T-helper 1 cell treated with Interleukin-12 subunit alpha and Interleukin-12 subunit beta and Interleukin-4 antibody, amounts not matched to agents 30 ng/mL and 1 ng/mL, for 36 hours (primary cell): ENCODE results near the gene BTN2A1. TPM values are rescaled to one million over a fixed set of nuclear protein-coding genes. Genes with fewer than 3 reads are reported as not detected.
"Not testable (repeated sequence)": the region's sequence is repeated elsewhere in the genome, so short reads cannot be mapped to it uniquely, and the experiment has no call there.

ENCODE experiments used
- intact Hi-C: fragments of 100-400 bp; cut with micrococcal nuclease; formaldehyde crosslinking; loops from one replicate; pipeline ENCODE4 v1.15.1; 2024
- total RNA-seq: library from RNA; stranded (reverse); gene quantifications from 2 replicates; pipeline ENCODE4 v1.2.3, GENCODE V29; 2022

BTN2A1 gene
- 32.7 and 33.8 TPM in 2 replicates for total RNA-seq

DNA sequence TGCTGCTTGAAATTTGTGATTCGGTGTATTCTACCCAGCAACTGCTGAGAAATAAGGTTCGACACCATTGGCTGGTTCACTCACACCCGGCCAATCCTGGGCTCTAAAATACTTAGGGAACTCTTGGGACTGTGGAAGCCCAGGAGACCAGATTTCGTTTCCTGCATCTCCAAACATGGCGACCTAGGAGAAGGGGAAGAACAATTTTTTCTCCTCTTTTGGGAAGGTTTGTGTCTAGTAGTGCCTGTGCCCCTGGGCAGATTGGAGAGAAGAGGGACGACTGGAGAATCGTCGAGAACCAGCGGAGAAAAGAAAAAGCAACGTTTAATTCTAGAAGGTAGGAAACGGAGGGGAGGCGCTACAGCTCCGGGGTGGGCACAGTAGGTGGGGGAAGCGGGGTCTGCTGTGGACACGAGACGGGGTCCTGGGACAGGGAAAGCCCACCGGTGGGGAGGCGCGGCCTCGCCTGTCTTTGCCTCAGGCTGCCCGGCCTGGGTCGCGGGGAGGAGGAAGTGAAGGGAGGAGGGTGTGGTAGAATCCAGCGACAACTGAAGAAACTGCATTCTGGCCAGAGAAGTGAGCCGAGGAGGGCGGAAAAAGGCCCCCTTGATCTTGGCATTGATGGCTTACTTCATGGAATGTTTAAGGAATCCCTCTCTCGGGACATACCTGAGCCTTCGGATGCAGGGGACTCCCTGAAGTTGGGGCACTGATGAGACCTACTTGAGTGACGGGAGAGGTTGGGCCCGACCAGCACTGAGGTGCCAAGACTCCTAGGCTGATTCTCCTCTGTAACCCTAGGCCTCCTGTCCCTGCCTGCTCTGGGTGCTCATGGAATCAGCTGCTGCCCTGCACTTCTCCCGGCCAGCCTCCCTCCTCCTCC is at the start of gene BTN2A1:
Gene BTN2A1 (plus strand): TSS at position 150 of the 883 bp plus-strand sequence. CDS start 682 bp downstream, at position 832.
- intact Hi-C loops: loop anchor here (1.0 to 5.0 kb wide), 12 partner anchors 15 to 138 kb away; partner anchors contain the start of genes ABT1, BTN2A2, BTN3A1 and BTN3A2

- intact Hi-C loops: no loop called here
These were observed 48.7 kb upstream of the BTN2A1 start for GRCh38 chr6:26408828-26409730.

- intact Hi-C loops: no loop called here
These were observed 46.0 kb upstream of the BTN2A1 start for GRCh38 chr6:26411751-26412150.

DNA sequence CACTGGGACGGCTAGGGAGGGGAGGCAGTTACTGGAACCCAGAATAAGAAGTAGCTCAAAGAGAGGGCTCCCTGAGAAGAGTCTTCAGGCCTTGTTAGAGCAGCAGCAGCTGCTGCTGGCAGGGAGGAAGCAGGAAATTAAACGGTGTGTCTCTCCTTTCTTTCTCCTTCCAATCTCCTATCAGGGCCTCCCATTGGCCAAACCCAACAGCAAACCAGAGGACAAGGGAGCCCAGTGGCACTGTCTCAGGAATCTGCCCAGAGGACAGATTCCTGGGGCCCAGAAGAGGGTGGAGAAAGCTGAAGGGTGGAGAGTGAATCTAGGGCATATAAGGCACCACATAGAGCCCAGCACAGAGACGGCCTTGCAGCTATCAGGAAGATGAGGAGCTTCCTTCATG is 45.5 kb upstream of the BTN2A1 start:
- intact Hi-C loops: no loop called here

DNA sequence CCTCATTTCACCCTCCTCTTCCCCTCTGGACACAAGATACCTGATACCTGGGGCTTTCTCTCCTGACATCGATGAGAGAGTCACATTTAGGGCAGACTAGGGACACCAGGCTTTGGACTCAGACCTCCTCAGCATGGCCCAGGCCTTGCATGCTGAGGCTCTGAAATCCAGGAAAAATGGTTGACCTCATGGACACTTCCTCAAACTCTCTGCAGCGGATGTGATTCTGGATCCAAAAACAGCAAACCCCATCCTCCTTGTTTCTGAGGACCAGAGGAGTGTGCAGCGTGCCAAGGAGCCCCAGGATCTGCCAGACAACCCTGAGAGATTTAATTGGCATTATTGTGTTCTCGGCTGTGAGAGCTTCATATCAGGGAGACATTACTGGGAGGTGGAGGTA is 44.8 kb upstream of the BTN2A1 start:
- intact Hi-C loops: no loop called here

GRCh38 chr6:26414281-26414680 is 43.5 kb upstream of the BTN2A1 start:
- intact Hi-C loops: no loop called here

- intact Hi-C loops: no loop called here
These were observed 42.6 kb upstream of the BTN2A1 start for GRCh38 chr6:26415036-26415614.

DNA sequence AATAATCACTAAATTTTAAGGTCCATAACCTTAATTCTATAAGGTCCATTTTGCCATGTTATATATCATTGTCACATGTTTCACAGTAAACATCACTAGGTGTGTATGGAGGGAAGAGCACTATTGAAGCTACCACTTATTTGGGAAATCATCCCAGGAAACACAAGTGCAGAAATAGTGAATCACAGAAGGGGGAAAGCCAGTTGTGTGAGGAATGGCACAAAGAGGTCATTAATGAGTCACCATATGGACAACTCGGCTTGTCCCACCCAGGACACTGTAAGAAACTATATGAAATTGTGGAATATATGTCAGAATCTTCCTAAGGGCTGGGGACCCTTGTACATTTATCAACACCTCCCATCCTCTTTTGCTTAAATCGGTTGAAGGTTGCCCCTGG is 42.0 kb upstream of the BTN2A1 start:
- intact Hi-C loops: no loop called here

- intact Hi-C loops: no loop called here
These were observed 41.5 kb upstream of the BTN2A1 start for GRCh38 chr6:26416288-26416687.

DNA sequence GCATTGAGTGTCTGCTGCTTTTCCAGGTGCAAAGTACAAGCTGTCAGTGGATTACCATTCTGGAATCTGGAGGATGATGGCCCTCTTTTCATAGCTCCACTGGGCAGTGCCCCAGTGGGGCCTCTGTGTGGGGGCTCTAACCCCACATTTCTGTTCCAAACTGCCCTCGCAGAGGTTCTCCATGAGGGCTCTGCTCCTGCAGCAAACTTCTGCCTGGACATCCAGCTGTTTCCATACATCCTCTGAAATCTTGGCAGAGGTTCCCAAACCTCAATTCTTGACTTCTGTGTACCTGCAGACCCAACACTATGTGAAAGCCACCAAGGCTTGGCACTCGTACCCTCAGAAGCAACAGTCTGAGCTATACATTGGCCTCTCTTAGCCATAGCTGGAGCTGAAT is 39.7 kb upstream of the BTN2A1 start:
- intact Hi-C loops: not testable (repeated sequence)

GRCh38 chr6:26418795-26419194 is 39.0 kb upstream of the BTN2A1 start:
- intact Hi-C loops: not testable (repeated sequence)

DNA sequence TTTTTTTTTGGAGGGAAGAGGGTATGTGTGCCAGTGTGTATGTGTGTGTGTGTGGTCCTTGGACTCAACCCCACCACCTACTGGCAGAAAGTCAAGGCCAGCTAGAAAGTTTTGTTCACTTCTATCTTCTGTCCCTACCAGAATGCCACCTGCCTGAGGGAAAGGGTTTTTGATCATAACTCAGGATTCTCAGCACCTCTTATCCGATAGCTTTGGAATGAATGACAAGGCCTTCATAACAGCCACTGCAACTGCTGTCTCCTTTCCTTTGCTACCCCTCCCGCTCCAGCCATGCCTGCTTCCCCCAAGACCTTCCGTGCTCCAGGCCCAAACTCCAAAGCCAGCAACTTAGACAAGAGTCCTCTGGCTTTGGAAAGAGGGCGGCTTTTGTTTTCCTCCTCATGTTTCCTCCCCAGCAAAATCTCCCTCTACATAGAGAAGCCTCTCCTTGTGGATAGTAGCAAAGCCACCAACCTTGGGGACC is 37.0 kb upstream of the BTN2A1 start:
- intact Hi-C loops: loop anchor here (1.0 to 5.0 kb wide), 8 partner anchors 18 to 102 kb away; partner anchors contain the start of genes BTN2A1, BTN2A2, BTN3A1 and BTN3A2

- intact Hi-C loops: loop anchor here (1.0 to 5.0 kb wide), 8 partner anchors 19 to 101 kb away; partner anchors contain the start of genes BTN2A1, BTN2A2, BTN3A1 and BTN3A2
These were observed 36.3 kb upstream of the BTN2A1 start for GRCh38 chr6:26421259-26422144.

GRCh38 chr6:26422329-26422728 is 35.4 kb upstream of the BTN2A1 start:
- intact Hi-C loops: loop anchor here (5.0 kb wide), 1 partner anchor 100 kb away; no protein-coding TSS in a partner anchor

DNA sequence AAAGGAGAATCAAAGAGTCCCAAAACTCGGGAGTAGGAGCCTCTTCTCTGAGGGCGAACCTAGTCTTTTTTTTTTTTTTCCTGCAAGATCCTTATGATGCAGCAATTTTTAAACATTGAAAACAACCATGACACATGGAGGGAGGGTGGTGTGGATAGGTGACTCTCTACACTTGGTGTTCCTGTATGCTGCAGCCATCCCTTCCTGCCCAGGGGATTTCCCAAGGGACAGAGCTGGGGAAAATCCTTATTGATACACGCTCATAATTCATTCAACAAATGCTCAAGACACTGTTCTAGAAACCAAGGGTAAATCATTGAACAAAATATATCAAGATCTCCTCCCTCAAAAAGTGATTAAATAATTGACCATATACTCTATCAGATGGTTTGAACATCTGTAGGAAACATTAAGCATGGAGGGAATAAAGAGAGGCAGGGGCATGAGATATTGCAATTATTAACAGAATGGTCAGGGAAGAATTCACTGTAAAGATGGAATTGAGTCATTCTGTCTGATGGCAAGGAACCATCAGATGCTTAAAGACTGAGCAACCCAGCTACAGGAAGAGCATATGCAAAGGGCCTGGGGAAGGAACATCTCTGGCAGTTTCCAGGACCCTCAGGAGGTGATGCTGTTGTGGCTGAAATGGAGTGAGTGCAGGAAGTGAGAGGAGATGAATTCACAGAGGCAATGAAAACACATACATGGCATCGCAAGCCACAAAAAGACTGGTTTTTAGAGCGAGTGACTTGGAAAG is 30.9 kb upstream of the BTN2A1 start:
- intact Hi-C loops: no loop called here

DNA sequence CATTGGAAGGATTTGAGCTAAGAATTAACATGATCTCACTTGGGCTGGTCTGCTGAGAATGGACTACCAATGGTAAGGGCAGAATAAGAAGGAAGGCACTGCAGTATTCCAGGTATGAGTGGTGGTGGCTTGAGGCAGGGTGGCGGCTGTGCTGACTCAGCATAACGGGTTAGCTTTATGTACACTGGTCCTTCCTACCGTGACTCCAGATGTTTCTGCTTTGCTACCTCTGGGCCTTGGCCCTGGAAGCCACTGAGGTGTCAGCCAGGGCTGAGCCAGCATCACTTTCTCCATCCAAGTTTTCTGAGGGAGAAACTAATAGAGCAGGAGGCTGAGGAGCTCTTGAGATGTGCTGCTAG is 30.3 kb upstream of the BTN2A1 start:
- intact Hi-C loops: no loop called here

DNA sequence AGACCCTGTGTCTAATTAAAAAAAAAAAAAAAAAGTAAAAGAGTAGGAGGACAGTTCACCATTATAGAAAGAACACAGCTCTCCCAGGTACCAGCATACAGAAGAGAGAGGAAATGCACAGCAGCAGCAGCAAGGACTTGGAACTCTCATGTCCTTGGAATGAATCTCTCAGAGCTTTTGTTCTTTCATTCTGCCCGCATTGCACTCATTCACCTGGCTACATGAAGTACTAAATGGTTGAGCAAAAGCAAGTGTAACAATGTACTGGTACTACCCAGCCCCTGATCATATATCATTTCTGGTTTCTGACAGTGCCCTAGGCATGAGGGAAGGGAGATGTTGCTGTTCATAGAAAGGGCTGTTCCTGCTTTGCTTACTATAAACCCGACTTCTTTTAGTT is 29.5 kb upstream of the BTN2A1 start:
- intact Hi-C loops: no loop called here

- intact Hi-C loops: no loop called here
These were observed 27.0 kb upstream of the BTN2A1 start for GRCh38 chr6:26430787-26431186.
